IMR-90 (cell line): ENCODE data around the gene HYDIN. TPM values are rescaled to one million over a fixed set of nuclear protein-coding genes. Genes with fewer than 3 reads are reported as not detected.
"Not testable (repeated sequence)": the region's sequence is repeated elsewhere in the genome, so short reads cannot be mapped to it uniquely, and the experiment has no call there.

Source experiments
- ATAC-seq: fragments of 200-7000 bp; cut with Tn5 transposase; 2 replicates; pipeline ENCODE4 v1.9.1; 2020; ENCODE audit warnings: low read depth, mild to moderate bottlenecking, moderate library complexity
- BruUV-seq: library from RNA; stranded (reverse); fragments of 400-500 nt; replicated peaks from 2 replicates; lab custom pipeline; 2021; lab: Mats Ljungman, UMichigan
- CTCF ChIA-PET: fragments of 300-600 bp; formaldehyde crosslinking; extraction: SDS; loops from one replicate; lab custom pipeline; 2021; ENCODE audit warnings: antibody characterized with exemption; lab: Yijun Ruan, JAX
- POLR2A ChIA-PET: fragments of 300-600 bp; sonication (Branson Sonifier 250); formaldehyde crosslinking; loops from one replicate; lab custom pipeline; 2022; ENCODE audit warnings: antibody characterized with exemption; ENCODE audit not compliant: unreplicated experiment; lab: Charles Lee
- DNase-seq: peaks from one replicate; pipeline ENCODE4 v3.0.0; 2013
- H2AFZ ChIP-seq: replicated peaks from 2 replicates; pipeline ENCODE3; 2013; ENCODE audit warnings: low read length, mild to moderate bottlenecking; ENCODE audit not compliant: poor library complexity
- H2AK5ac ChIP-seq: 2 replicates; pipeline ENCODE4 v1.6.1; 2013; ENCODE audit warnings: low read depth, low read length, inconsistent platforms
- H2AK9ac ChIP-seq: replicated peaks from 2 replicates; pipeline ENCODE3; 2013; ENCODE audit warnings: mild to moderate bottlenecking, low read depth, low read length, moderate library complexity; ENCODE audit not compliant: poor library complexity
- H2BK120ac ChIP-seq: 2 replicates; pipeline ENCODE4 v1.6.1; 2013; ENCODE audit warnings: low read depth, low read length, inconsistent platforms
- H2BK15ac ChIP-seq: 3 replicates; pipeline ENCODE4 v1.6.1; 2013; ENCODE audit warnings: low read depth, low read length, inconsistent platforms
- H2BK20ac ChIP-seq: 2 replicates; pipeline ENCODE4 v1.6.1; 2013; ENCODE audit warnings: low read depth, mild to moderate bottlenecking, inconsistent platforms, low read length, moderate library complexity
- H2BK5ac ChIP-seq: 2 replicates; pipeline ENCODE4 v1.6.1; 2013; ENCODE audit warnings: mild to moderate bottlenecking, low read depth, low read length, inconsistent platforms; ENCODE audit not compliant: poor library complexity, severe bottlenecking
- H3K14ac ChIP-seq: replicated peaks from 2 replicates; pipeline ENCODE4 v1.6.1; 2013; ENCODE audit warnings: low read depth, low read length, inconsistent platforms
- H3K18ac ChIP-seq: 2 replicates; pipeline ENCODE4 v1.6.1; 2013; ENCODE audit warnings: low read depth, low read length, control low read depth
- H3K23ac ChIP-seq: 2 replicates; pipeline ENCODE4 v1.6.1; 2013; ENCODE audit warnings: low read depth, low read length, inconsistent platforms
- H3K27ac ChIP-seq: 2 replicates; pipeline ENCODE4 v1.5.1; 2013; ENCODE audit warnings: mild to moderate bottlenecking, control low read depth, low read length; ENCODE audit not compliant: insufficient read depth
- H3K27me3 ChIP-seq: 2 replicates; pipeline ENCODE4 v1.6.1; 2013; ENCODE audit warnings: low read length; ENCODE audit not compliant: control insufficient read depth, insufficient read depth
- H3K36me3 ChIP-seq: 2 replicates; pipeline ENCODE4 v1.6.1; 2013; ENCODE audit warnings: low read length, mixed read lengths; ENCODE audit not compliant: control insufficient read depth, insufficient read depth
- H3K4ac ChIP-seq: 2 replicates; pipeline ENCODE4 v1.6.1; 2013; ENCODE audit warnings: low read depth, low read length, inconsistent platforms
- H3K4me1 ChIP-seq: 2 replicates; pipeline ENCODE4 v1.6.1; 2013; ENCODE audit warnings: low read length, mixed read lengths; ENCODE audit not compliant: control insufficient read depth, insufficient read depth
- H3K4me2 ChIP-seq: 2 replicates; pipeline ENCODE4 v1.6.1; 2013; ENCODE audit warnings: low read depth, mild to moderate bottlenecking, control low read depth, low read length, moderate library complexity
- H3K4me3 ChIP-seq: 2 replicates; pipeline ENCODE4 v1.5.1; 2013; ENCODE audit warnings: low read depth, mild to moderate bottlenecking, control low read depth, low read length, moderate library complexity; ENCODE audit not compliant: insufficient read depth
- H3K56ac ChIP-seq: 2 replicates; pipeline ENCODE4 v1.6.1; 2013; ENCODE audit warnings: low read length, inconsistent platforms; ENCODE audit not compliant: insufficient read depth; ENCODE audit errors: extremely low read depth
- H3K79me1 ChIP-seq, 2 experiments: 2 replicates each; pipeline ENCODE4 v1.6.1; 2013; ENCODE audit warnings: low read length in 2 of 2, inconsistent platforms in 1 of 2, low read depth in 1 of 2
- H3K9ac ChIP-seq: 2 replicates; pipeline ENCODE4 v1.6.1; 2013; ENCODE audit warnings: low read depth, low read length, control low read depth
- H3K9me1 ChIP-seq: 2 replicates; pipeline ENCODE4 v1.6.1; 2013; ENCODE audit warnings: low read length, inconsistent platforms; ENCODE audit not compliant: insufficient read depth
- H3K9me3 ChIP-seq: 2 replicates; pipeline ENCODE4 v1.6.1; 2013; ENCODE audit warnings: low read length; ENCODE audit not compliant: control insufficient read depth, insufficient read depth
- H4K20me1 ChIP-seq: 2 replicates; pipeline ENCODE4 v1.6.1; 2013; ENCODE audit warnings: low read length, inconsistent platforms; ENCODE audit not compliant: insufficient read depth
- H4K5ac ChIP-seq: 2 replicates; pipeline ENCODE4 v1.6.1; 2013; ENCODE audit warnings: mild to moderate bottlenecking, low read depth, low read length, control low read depth
- H4K8ac ChIP-seq, 2 experiments: 2 replicates each; pipeline ENCODE4 v1.6.1; 2013; ENCODE audit warnings: low read depth in 2 of 2, low read length in 2 of 2, control low read depth in 1 of 2, inconsistent platforms in 1 of 2
- H4K91ac ChIP-seq: 2 replicates; pipeline ENCODE4 v1.6.1; 2013; ENCODE audit warnings: low read depth, low read length, inconsistent platforms; ENCODE audit not compliant: insufficient read depth
- WGBS, 2 experiments: methylation state at CpG; one replicate each; pipeline versions ENCODE4 v1.1.5 to v1.1.7; 2013; ENCODE audit warnings: missing lambda C conversion rate in 2 of 2; ENCODE audit not compliant: insufficient read length in 1 of 2; ENCODE audit errors: extremely low coverage in 2 of 2; 5-methylcytosine and 5-hydroxymethylcytosine counted together
- dilution Hi-C: fragments of 300-500 bp; cut with HindIII; formaldehyde crosslinking; loops from one replicate; pipeline ENCODE4 v1.14.3; 2018; ENCODE audit warnings: low sequenced_read_pairs; ENCODE audit not compliant: unreplicated experiment
- in situ Hi-C: fragments of 300-500 bp; cut with MboI; formaldehyde crosslinking; loops from 3 replicates; pipeline ENCODE4 v1.14.3; 2019; ENCODE audit warnings: low sequenced_read_pairs, inconsistent platforms, mixed read lengths
- intact Hi-C: fragments of 100-400 bp; cut with micrococcal nuclease; formaldehyde crosslinking; loops from 2 replicates; pipeline ENCODE4 v1.10.0; 2022
- polyA plus RNA-seq, 3 experiments: library from polyadenylated mRNA; depleted of rRNA; stranded (reverse); fragments of >200 nt; gene quantifications; 2 replicates each; pipeline ENCODE4 v1.2.3, GENCODE V29; 2012; ENCODE audit warnings: low replicate concordance in 1 of 3
- total RNA-seq: library from RNA; depleted of rRNA; stranded (reverse); fragments of >200 nt; gene quantifications from 2 replicates; pipeline ENCODE4 v1.2.3, GENCODE V29; 2012

The HYDIN gene
- total and polyA plus RNA-seq, 2 of the 4 experiments (the other 2 are of a cell fraction), result 0.18 to 0.27 TPM

- H2AFZ ChIP-seq, H2BK5ac ChIP-seq, H2BK120ac ChIP-seq, H3K27me3 ChIP-seq, CTCF ChIA-PET, H3K23ac ChIP-seq, H3K4me3 ChIP-seq, H2AK9ac ChIP-seq, H3K56ac ChIP-seq, H4K20me1 ChIP-seq, intact Hi-C loops, H4K91ac ChIP-seq, H3K27ac ChIP-seq, POLR2A ChIA-PET, dilution Hi-C loops, BruUV-seq, H4K8ac ChIP-seq, H3K4me1 ChIP-seq, H3K36me3 ChIP-seq, H4K5ac ChIP-seq, H3K18ac ChIP-seq, H2BK15ac ChIP-seq, H3K9me3 ChIP-seq, DNase-seq, H3K4me2 ChIP-seq, H3K4ac ChIP-seq, H3K9ac ChIP-seq, in situ Hi-C loops, H2BK20ac ChIP-seq, H2AK5ac ChIP-seq, H3K9me1 ChIP-seq, H3K14ac ChIP-seq, H3K79me1 ChIP-seq: not testable (repeated sequence)
- peak; percentile 64 for ATAC-seq
- WGBS, 2 experiments, result no CpG with 5 or more reads among the region's 2 CpGs
Measured at GRCh38 chr16:71050307-71050706, 180.2 kb downstream of the HYDIN start.

- H4K8ac ChIP-seq, H2AFZ ChIP-seq, H2AK9ac ChIP-seq, CTCF ChIA-PET, H3K56ac ChIP-seq, H3K4me1 ChIP-seq, H3K9ac ChIP-seq, H3K27me3 ChIP-seq, H3K4me3 ChIP-seq, POLR2A ChIA-PET, H2BK5ac ChIP-seq, H3K23ac ChIP-seq, ATAC-seq, H3K4ac ChIP-seq, H3K18ac ChIP-seq, H2BK15ac ChIP-seq, H4K5ac ChIP-seq, H3K14ac ChIP-seq, H3K36me3 ChIP-seq, H3K79me1 ChIP-seq, intact Hi-C loops, DNase-seq, H2BK120ac ChIP-seq, H2BK20ac ChIP-seq, H2AK5ac ChIP-seq, H4K91ac ChIP-seq, H3K9me3 ChIP-seq, H3K9me1 ChIP-seq, BruUV-seq, in situ Hi-C loops, H4K20me1 ChIP-seq, H3K4me2 ChIP-seq, H3K27ac ChIP-seq, dilution Hi-C loops: not testable (repeated sequence)
- WGBS, 2 experiments, result no CpG with 5 or more reads among the region's 11 CpGs
Measured at GRCh38 chr16:71039368-71040111, 191.0 kb downstream of the HYDIN start.
